CD1c-positive myeloid dendritic cell (primary cell): ENCODE measurements around the gene PARD6G.

ENCODE experiments used
- DNase-seq: peaks from one replicate; pipeline ENCODE4 v3.0.0-alpha.2; 2016; ENCODE audit errors: extremely low spot score

PARD6G gene

DNA sequence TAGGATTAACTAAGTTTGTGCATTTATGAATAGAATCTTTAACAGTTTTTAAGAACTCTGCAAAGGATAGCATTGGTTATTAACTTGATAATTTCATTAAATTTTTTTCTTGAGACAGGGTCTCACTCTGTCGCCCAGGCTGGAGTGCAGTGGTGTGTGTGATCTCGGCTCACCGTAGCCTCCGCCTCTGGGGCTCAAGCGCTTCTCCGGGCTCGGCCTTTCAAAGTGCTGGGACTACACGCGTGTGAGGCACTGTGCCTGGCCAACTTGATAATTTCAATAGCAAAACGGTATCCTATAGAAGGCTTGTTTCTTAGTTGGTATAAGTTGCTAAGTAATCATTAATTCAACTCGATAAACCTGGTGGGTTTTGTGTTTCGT is 100.3 kb downstream of the PARD6G start:
- no peak for DNase-seq

- DNase-seq, result no peak
Observed at GRCh38 chr18:80145196-80145804, 102.0 kb downstream of the PARD6G start.

DNA sequence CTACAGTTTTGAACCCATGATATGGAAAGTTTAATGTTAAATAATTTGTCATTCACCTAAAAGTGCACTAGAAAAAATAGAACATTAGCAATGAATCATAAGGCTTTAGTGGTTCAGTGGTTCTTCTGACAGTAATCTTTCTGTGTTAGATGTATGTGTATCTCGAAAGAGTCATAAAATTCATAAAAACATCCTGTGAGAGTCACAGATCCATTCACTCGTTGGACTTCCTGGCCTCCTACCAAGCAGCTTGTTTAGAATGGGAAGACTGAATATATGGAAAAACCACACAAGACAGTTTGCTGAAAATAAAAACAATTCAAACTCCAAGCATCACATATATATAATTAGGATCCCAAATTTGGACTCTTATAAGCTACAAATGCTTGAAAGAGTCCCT is 103.4 kb downstream of the PARD6G start:
- no peak for DNase-seq

DNA sequence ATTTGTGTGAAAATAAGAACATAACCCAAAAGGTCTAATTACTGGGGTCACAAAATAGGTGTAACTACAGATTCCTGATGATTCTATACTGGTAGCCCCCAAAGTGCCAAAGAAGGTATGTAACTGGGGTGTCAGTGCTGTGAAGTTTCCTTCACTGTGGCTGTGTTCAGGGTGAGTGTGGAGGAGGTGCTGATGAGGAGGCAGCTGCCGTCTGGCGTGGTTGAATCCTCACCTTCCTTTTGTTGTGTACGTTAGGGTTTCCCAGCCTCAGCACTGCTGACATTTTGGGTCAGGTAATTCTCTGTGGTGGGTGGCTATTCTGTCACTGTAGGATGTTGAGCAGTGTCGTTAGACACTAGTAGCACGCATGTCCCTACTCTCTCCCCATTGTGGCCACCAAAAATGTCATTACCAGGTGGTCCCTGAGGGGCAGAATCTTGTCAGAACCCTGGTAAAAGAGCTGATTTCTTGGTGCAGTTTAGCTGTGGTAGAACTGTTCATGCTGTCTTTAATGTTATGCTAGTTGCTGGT is 106.8 kb downstream of the PARD6G start:
- DNase-seq, result no peak

GRCh38 chr18:80137976-80138375 is 109.3 kb downstream of the PARD6G start:
- no peak for DNase-seq

GRCh38 chr18:80137137-80137536 is 110.2 kb downstream of the PARD6G start:
- no peak for DNase-seq

GRCh38 chr18:80136679-80137078 is 110.6 kb downstream of the PARD6G start:
- no peak for DNase-seq

GRCh38 chr18:80135136-80135535 is 112.2 kb downstream of the PARD6G start:
- DNase-seq, result no peak

GRCh38 chr18:80133124-80133523 is 114.2 kb downstream of the PARD6G start:
- DNase-seq, result no peak

GRCh38 chr18:80132180-80132812 is 115.0 kb downstream of the PARD6G start:
- DNase-seq, result no peak

DNA sequence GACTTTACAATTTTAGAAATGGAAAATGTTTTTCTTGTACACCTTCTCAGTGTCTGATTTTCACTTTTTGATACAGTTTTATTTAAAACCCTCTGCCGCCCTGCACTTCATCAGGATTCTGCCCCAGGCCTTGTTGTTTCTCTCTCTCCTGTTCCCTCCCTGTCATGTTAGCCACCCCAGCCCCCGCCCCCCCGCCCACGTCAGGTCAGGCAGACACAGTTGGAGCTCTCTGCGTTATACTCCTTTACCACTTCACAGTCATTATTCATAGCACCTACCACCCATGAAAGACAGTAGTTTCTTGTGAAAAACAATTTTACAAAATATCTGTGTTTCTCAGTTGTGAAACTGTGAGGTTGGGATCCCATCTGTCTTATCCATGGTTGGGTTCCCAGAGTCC is 116.8 kb downstream of the PARD6G start:
- DNase-seq, result no peak

GRCh38 chr18:80129672-80130367 is 117.5 kb downstream of the PARD6G start:
- DNase-seq, result no peak

DNA sequence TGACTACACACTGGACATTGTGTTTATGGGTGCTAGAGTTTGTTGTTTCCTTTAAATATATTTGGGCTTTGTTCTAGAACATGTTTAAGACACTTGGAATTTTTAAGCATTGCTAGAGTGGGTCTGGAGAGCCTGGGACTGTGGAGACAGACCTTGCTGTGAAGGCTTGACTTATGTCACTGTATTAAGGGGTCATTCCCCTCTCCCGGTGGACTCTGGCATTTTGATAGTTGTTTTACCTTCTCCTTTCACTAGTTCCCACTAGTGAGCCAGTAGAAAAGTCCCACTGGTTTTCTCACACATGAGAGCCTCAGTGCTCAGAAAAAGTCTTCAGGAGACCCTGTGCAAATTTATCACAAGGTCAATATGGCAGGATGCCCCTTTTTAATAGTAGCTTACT is 119.7 kb downstream of the PARD6G start:
- DNase-seq, result no peak

DNA sequence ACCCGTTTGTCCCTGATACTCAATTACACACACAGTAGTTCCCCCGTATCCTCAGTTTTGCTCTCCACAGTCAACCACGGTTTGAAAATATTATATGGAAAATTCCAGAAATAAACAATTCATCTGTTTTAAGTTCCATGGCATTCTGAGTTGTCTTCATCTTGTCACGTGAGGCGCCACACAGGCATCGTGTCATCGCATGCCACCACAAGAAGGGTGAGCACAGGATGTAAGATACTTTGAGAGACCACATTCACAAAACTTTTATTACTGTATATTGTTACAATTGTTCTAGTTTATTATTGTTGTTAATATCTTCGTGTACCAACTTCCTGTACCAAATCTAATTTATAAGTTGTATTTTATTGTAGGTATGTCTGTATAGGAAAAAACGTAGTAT is 120.5 kb downstream of the PARD6G start:
- DNase-seq, result no peak

DNA sequence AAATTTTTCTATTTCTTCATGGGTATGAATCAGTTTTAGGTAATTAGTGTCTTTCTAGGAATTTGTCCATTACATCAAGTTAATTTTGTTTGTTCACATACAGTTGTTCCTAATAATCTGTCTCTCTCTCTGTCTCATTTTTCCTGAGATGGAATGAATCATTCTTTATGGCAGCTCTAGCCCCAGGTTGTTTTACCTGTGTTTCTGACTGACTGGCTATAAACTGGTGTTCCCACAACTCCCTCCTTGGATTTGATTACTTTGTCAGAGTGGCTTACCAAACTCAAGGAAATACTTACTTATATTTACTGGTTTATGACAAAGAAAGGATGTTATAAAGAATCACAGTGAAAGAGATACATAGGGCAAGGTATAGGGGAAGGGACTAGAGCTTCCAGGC is 123.2 kb downstream of the PARD6G start:
- no peak for DNase-seq

DNA sequence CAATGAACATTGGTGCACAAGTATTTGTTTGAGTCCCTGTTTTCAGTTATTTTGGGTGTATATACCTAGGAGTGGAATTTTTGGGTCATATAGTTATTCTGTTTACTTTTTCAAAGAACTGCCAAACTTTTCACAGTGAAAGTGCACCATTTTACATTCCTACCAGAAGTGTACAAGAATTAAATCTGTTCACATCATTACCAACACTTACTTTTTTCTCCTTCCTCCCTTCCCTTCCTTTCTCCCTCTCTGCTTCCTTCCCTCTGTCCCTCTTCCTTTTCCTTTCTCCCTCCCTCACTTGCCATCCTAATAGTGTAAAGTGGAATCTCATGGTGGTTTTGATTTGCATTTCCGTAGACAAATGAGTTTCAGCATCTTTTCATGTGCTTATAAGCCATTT is 126.4 kb downstream of the PARD6G start:
- DNase-seq, result no peak

GRCh38 chr18:80119111-80119510 is 128.2 kb downstream of the PARD6G start:
- DNase-seq, result no peak

DNA sequence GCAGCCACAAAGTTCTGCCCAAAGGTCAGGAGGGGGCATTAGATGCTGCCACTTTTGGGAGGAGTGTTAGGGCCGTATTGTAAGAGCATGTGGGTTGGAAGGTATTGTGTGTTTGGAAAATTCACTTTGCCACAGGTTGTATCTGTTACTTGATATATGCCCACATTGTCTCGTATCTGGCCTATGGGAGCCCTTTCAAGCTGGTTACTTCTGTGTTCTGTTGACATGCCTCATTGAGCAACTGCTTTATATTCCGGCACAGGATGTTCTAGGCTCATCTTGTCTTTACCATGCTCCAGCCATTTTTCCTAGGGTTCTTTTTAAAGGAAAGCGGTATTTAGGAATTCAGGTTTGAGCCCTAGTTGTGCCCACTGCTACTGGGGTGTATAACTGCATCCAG is 132.3 kb downstream of the PARD6G start:
- DNase-seq, result no peak

- DNase-seq, result peak; percentile 44
Observed at GRCh38 chr18:80112624-80113248, 134.6 kb downstream of the PARD6G start.

- peak; percentile 20 for DNase-seq
Observed at GRCh38 chr18:80109676-80110078, 137.6 kb downstream of the PARD6G start.

- DNase-seq, result peak; percentile 93
Observed at GRCh38 chr18:80108739-80109675, 138.3 kb downstream of the PARD6G start, which contains the start of gene ADNP2. Gene ADNP2 (plus strand): TSS chr18:80109262. CDS start chr18:80117543, 8,281 bp downstream.
